Smooth muscle cell (in vitro differentiated cells): Measurements from ENCODE around the gene RBM12. TPM values are rescaled to one million over a fixed set of nuclear protein-coding genes. Genes with fewer than 3 reads are reported as not detected.

Experiments
- DNase-seq: peaks from one replicate; lab custom pipeline; 2025; ENCODE audit not compliant: unreplicated experiment; lab: John Stamatoyannopoulos, UW
- H2AFZ ChIP-seq: fragments of 200-600 bp; sonication (generic); 2 replicates; pipeline ENCODE4 v1.6.0; 2016; ENCODE audit warnings: antibody characterized with exemption, low read depth, mild to moderate bottlenecking
- H3F3A ChIP-seq: fragments of 200-600 bp; sonication (generic); 2 replicates; pipeline ENCODE4 v1.6.0; 2017; ENCODE audit warnings: antibody characterized with exemption, low read depth
- H3K27ac ChIP-seq: fragments of 200-600 bp; sonication (generic); 2 replicates; pipeline ENCODE4 v1.5.1; 2016; ENCODE audit warnings: low read depth, mild to moderate bottlenecking
- H3K27me3 ChIP-seq: fragments of 200-600 bp; sonication (generic); 2 replicates; pipeline ENCODE4 v1.6.1; 2016; ENCODE audit warnings: low read depth, mild to moderate bottlenecking
- H3K36me3 ChIP-seq: fragments of 200-600 bp; sonication (generic); 2 replicates; pipeline ENCODE4 v1.5.1; 2016; ENCODE audit warnings: low read depth
- H3K4me1 ChIP-seq: fragments of 200-600 bp; sonication (generic); 2 replicates; pipeline ENCODE4 v1.5.1; 2016; ENCODE audit warnings: low read depth
- H3K4me2 ChIP-seq: fragments of 200-600 bp; sonication (generic); 2 replicates; pipeline ENCODE4 v1.6.0; 2016; ENCODE audit warnings: mild to moderate bottlenecking
- H3K4me3 ChIP-seq: fragments of 200-600 bp; sonication (generic); 2 replicates; pipeline ENCODE4 v1.5.1; 2016; ENCODE audit warnings: mild to moderate bottlenecking
- H3K79me2 ChIP-seq: fragments of 200-600 bp; sonication (generic); 2 replicates; pipeline ENCODE4 v1.6.0; 2016; ENCODE audit warnings: low read depth, mild to moderate bottlenecking
- H3K9ac ChIP-seq: fragments of 200-600 bp; sonication (generic); 2 replicates; pipeline ENCODE4 v1.6.0; 2016; ENCODE audit warnings: low read depth
- H3K9me3 ChIP-seq: fragments of 200-600 bp; sonication (generic); replicated peaks from 2 replicates; pipeline ENCODE4 v1.5.1; 2016; ENCODE audit warnings: low read depth
- H4K20me1 ChIP-seq: fragments of 200-600 bp; sonication (generic); 2 replicates; pipeline ENCODE4 v1.6.0; 2016; ENCODE audit warnings: low read depth
- WGBS: methylation state at CpG from one replicate; pipeline ENCODE4 v1.1.7; 2016; ENCODE audit warnings: low lambda C conversion rate; 5-methylcytosine and 5-hydroxymethylcytosine counted together
- polyA plus RNA-seq: library from polyadenylated mRNA; unstranded; fragments of >200 nt; fragmentation: Nextera tagmentation; extraction: Ambion mirVana; gene quantifications from 2 replicates; pipeline ENCODE4 v1.2.1, GENCODE V29; 2016
- total RNA-seq: library from RNA; depleted of rRNA; stranded (reverse); fragments of >200 nt; gene quantifications from 2 replicates; pipeline ENCODE4 v1.2.3, GENCODE V29; 2014
- TF ChIP-seq, protein P1 (sequence below): fragments of 200-600 bp; sonication (generic); IDR thresholded peaks from 2 replicates; pipeline ENCODE4 v1.5.1; 2017; ENCODE audit warnings: borderline replicate concordance, mild to moderate bottlenecking, antibody characterized with exemption; ENCODE audit not compliant: insufficient read depth, poor library complexity, severe bottlenecking

The RBM12 gene
- total and polyA plus RNA-seq, 2 experiments from 2014 or later: 14.5 to 44.2 TPM

DNA sequence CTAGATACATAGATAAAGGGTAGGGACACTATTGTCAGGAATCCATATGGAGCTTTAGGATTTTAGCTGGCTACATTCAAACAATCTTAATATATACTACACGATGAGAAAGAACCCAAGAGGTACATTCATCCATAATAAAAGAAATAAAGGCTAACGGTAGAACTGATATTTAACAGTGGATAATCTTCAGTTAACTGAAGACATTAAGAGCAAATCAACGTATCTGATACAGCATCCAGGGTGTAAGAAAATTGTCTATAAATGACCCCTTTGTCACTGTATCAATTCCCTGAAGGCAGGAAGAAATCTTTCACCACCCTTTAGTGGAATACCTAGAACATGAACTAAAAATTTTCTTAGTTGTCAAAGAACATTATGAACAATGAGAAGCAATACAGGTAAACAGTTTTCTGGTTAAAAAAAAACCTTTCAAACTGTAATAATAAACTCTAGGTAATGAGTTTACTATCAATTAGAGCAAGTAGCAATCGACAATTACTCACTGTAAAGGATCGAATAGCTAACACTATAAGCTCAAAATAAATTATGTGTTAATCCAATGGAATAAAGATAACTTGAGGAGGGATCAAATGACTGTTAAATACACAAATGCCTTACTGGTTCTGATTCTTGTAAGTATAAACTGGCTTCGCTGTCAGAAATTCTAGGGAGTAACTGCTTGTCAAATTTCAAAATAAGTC lies 46.3 kb upstream of the RBM12 start:
- H3K36me3 ChIP-seq: peaks cover 58% of the 10 kb centered on the region
- no peak for DNase-seq
- peaks cover 100% of the 10 kb centered on the region for H4K20me1 ChIP-seq

DNA sequence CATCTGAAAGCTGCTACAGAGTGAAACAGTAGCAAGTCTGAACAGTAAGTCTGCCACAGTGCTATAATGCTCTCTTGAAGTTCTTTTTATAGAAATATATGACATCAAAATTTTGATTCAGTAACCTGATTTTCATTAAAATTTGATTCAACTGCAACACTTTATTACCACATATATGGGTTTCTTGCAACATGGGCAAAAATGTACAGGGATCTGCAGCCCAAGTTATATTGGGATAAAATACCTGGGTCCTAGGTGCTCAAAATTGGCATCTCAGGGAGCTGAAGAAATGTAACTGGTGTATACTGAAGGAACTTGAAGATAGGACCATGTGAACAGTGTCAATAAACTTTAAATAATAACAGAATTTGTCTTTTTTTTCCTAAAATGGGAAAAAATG lies 45.3 kb upstream of the RBM12 start:
- H3K4me1 ChIP-seq: no peaks in the 10 kb centered on the region
- H3K36me3 ChIP-seq: peaks cover 52% of the 10 kb centered on the region
- peaks cover 75% of the 10 kb centered on the region for H3F3A ChIP-seq
- no peaks in the 10 kb centered on the region for H3K27me3 ChIP-seq
- no peaks in the 10 kb centered on the region for H3K9me3 ChIP-seq
- H3K4me2 ChIP-seq: no peak overlapping the region
- H3K79me2 ChIP-seq: peaks cover 88% of the 10 kb centered on the region
- H2AFZ ChIP-seq: no peak overlapping the region
- H3K9ac ChIP-seq: no peak overlapping the region
- TF ChIP-seq, protein P1, sequence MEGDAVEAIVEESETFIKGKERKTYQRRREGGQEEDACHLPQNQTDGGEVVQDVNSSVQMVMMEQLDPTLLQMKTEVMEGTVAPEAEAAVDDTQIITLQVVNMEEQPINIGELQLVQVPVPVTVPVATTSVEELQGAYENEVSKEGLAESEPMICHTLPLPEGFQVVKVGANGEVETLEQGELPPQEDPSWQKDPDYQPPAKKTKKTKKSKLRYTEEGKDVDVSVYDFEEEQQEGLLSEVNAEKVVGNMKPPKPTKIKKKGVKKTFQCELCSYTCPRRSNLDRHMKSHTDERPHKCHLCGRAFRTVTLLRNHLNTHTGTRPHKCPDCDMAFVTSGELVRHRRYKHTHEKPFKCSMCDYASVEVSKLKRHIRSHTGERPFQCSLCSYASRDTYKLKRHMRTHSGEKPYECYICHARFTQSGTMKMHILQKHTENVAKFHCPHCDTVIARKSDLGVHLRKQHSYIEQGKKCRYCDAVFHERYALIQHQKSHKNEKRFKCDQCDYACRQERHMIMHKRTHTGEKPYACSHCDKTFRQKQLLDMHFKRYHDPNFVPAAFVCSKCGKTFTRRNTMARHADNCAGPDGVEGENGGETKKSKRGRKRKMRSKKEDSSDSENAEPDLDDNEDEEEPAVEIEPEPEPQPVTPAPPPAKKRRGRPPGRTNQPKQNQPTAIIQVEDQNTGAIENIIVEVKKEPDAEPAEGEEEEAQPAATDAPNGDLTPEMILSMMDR: no peak
- H4K20me1 ChIP-seq: peaks cover 100% of the 10 kb centered on the region
- peak overlapping the region; percentile 47 for H3K27ac ChIP-seq
- H3K4me3 ChIP-seq: no peak overlapping the region
- no peak for DNase-seq

More for the DNA sequence above, 46.3 kb upstream of the RBM12 start:
- Histone ChIP-seq H3K9me3 (no peaks in the 10 kb centered on the region), H3K27ac (peak overlapping the region; percentile 47), H3K27me3 (no peaks in the 10 kb centered on the region), H3K79me2 (peaks cover 97% of the 10 kb centered on the region), H2AFZ (no peak overlapping the region), H3K4me2 (no peak overlapping the region), H3K4me3 (no peak overlapping the region), H3K4me1 (no peaks in the 10 kb centered on the region), H3F3A (peaks cover 74% of the 10 kb centered on the region), H3K9ac (no peak overlapping the region)
- TF ChIP-seq, protein P1: no peak
- 83% methylated on average over 6 of the region's 6 CpGs for WGBS

DNA sequence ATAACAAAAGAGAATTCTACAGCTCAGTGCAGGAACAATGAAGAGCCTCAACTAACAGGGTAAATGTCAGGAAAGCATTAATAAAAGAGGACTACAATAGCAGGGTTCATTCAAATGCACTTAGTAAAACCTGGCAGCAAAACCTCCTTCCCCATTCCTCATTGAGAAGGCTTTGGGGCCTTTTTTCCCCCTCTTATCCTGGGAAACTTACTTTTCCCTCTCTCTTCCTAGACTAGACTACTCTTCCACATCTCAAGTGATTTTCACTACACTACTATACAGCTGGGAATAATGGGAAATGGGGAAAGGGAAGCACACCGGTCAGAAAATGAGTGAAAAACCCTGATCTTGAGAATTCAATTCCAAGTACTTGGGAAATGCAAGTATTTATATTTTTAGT lies 44.6 kb upstream of the RBM12 start:
- TF ChIP-seq, protein P1: no peak
- H2AFZ ChIP-seq: no peak overlapping the region
- no peak overlapping the region for H3K4me3 ChIP-seq
- H3K4me1 ChIP-seq: no peaks in the 10 kb centered on the region
- peaks cover 100% of the 10 kb centered on the region for H4K20me1 ChIP-seq
- H3K9me3 ChIP-seq: no peaks in the 10 kb centered on the region
- H3K4me2 ChIP-seq: no peak overlapping the region
- DNase-seq: no peak
- peaks cover 56% of the 10 kb centered on the region for H3K36me3 ChIP-seq
- H3K79me2 ChIP-seq: peaks cover 84% of the 10 kb centered on the region
- peak overlapping the region; percentile 47 for H3K27ac ChIP-seq
- peaks cover 75% of the 10 kb centered on the region for H3F3A ChIP-seq
- no peaks in the 10 kb centered on the region for H3K27me3 ChIP-seq
- H3K9ac ChIP-seq: no peak overlapping the region
- 97% methylated on average over 1 of the region's 1 CpG for WGBS

DNA sequence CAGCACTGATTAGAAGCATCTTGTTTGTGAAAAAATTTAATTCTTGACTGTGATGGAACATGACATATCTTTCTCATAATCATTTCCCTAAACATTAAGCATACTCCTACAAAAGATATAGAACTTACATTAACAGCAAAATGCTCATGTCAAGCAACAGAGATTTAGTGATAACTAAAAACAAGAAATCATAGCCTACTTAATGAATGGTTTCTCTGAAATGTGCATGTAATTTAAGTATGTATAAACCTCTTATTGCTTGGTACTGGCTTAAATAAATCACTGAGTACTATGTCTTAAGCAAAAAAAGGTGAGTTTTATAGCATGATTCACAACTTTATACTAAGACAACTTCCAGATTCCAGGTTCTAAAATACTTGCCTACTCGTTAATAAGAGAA lies 43.8 kb upstream of the RBM12 start:
- Histone ChIP-seq H3K36me3 (peaks cover 63% of the 10 kb centered on the region), H4K20me1 (peaks cover 100% of the 10 kb centered on the region)

More for the DNA sequence above, 43.8 kb upstream of the RBM12 start:
- TF ChIP-seq, protein P1: no peak
- no peak overlapping the region for H2AFZ ChIP-seq
- H3F3A ChIP-seq: peaks cover 76% of the 10 kb centered on the region
- 97% methylated on average over 1 of the region's 1 CpG for WGBS
- no peaks in the 10 kb centered on the region for H3K27me3 ChIP-seq
- no peak overlapping the region for H3K4me2 ChIP-seq
- no peaks in the 10 kb centered on the region for H3K4me1 ChIP-seq
- no peak overlapping the region for H3K4me3 ChIP-seq
- peaks cover 84% of the 10 kb centered on the region for H3K79me2 ChIP-seq
- peak overlapping the region; percentile 47 for H3K27ac ChIP-seq
- DNase-seq: no peak
- no peaks in the 10 kb centered on the region for H3K9me3 ChIP-seq
- no peak overlapping the region for H3K9ac ChIP-seq
